Spleen (tissue), 7 donors: ENCODE measurements around the gene ZNF425.

Experiments used
- CTCF ChIP-seq, 11 experiments: fragments of 200-600 bp in 7 of 11; fragments of 450-650 bp in 4 of 11; sonication (generic) in 4 of 11; IDR thresholded peaks in 8 of 11; conservative IDR thresholded peaks in 3 of 11; 1 replicate in 7 of 11; 2 replicates in 4 of 11; pipeline versions ENCODE4 v1.4.0 to v1.8.0; 2016 to 2021; ENCODE audit warnings: antibody characterized with exemption in 11 of 11, inconsistent platforms in 4 of 11, mild to moderate bottlenecking in 1 of 11
- POLR2A ChIP-seq, 3 donors: fragments of 450-650 bp; IDR thresholded peaks; one replicate each; pipeline ENCODE4 v1.5.1; 2017; ENCODE audit warnings: antibody characterized with exemption in 3 of 3, mild to moderate bottlenecking in 1 of 3
- donor health status: DM: no; HTN: no; CAD: no; lungs with moderate emphysema.
- donor health status: DM: no; HTN: no; CAD: no.
- donor health status: DM: no; HTN: no; CAD: no.

- no peak for TF ChIP-seq CTCF (IDR thresholded peaks at IDR 0.05 in 8 of 11, conservative IDR thresholded peaks at IDR 0.05 in 3 of 11)
- TF ChIP-seq POLR2A (IDR thresholded peaks at IDR 0.05): no peak
Measured at GRCh38 chr7:149085866-149086265, 40.3 kb downstream of the ZNF425 start.
